Measurements from ENCODE around the gene RNF150. TPM values are rescaled to one million over a fixed set of nuclear protein-coding genes. Genes with fewer than 3 reads are reported as not detected.

The RNF150 gene
- total and polyA plus RNA-seq, 4 donors: 0.27 to 1.4 (median 0.81) TPM

DNA sequence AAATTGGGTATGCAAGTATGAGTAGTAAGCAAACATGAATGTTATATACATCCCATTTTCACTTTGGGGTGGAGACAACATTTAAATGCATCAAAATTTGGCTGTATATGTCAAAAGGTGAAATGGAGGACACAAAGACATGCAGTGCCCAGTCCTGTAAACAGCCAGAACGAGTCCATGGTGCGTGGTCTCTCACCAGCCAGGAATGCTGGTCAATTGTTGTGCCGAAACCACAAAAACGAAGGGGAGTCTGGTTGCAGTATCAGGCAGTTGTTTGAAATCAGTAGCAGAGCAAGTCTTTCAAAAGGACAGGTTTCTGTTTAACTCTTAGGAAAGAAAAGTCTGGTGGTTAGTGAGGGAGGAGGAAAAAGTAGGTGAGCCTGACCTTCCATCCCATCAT is 22.3 kb upstream of the RNF150 start:
- no peak for TF ChIP-seq NR2F2 (IDR thresholded peaks at IDR 0.05)
- TF ChIP-seq, protein P1, sequence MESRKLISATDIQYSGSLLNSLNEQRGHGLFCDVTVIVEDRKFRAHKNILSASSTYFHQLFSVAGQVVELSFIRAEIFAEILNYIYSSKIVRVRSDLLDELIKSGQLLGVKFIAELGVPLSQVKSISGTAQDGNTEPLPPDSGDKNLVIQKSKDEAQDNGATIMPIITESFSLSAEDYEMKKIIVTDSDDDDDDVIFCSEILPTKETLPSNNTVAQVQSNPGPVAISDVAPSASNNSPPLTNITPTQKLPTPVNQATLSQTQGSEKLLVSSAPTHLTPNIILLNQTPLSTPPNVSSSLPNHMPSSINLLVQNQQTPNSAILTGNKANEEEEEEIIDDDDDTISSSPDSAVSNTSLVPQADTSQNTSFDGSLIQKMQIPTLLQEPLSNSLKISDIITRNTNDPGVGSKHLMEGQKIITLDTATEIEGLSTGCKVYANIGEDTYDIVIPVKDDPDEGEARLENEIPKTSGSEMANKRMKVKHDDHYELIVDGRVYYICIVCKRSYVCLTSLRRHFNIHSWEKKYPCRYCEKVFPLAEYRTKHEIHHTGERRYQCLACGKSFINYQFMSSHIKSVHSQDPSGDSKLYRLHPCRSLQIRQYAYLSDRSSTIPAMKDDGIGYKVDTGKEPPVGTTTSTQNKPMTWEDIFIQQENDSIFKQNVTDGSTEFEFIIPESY (IDR thresholded peaks at IDR 0.05): no peak
- TF ChIP-seq, protein P2, sequence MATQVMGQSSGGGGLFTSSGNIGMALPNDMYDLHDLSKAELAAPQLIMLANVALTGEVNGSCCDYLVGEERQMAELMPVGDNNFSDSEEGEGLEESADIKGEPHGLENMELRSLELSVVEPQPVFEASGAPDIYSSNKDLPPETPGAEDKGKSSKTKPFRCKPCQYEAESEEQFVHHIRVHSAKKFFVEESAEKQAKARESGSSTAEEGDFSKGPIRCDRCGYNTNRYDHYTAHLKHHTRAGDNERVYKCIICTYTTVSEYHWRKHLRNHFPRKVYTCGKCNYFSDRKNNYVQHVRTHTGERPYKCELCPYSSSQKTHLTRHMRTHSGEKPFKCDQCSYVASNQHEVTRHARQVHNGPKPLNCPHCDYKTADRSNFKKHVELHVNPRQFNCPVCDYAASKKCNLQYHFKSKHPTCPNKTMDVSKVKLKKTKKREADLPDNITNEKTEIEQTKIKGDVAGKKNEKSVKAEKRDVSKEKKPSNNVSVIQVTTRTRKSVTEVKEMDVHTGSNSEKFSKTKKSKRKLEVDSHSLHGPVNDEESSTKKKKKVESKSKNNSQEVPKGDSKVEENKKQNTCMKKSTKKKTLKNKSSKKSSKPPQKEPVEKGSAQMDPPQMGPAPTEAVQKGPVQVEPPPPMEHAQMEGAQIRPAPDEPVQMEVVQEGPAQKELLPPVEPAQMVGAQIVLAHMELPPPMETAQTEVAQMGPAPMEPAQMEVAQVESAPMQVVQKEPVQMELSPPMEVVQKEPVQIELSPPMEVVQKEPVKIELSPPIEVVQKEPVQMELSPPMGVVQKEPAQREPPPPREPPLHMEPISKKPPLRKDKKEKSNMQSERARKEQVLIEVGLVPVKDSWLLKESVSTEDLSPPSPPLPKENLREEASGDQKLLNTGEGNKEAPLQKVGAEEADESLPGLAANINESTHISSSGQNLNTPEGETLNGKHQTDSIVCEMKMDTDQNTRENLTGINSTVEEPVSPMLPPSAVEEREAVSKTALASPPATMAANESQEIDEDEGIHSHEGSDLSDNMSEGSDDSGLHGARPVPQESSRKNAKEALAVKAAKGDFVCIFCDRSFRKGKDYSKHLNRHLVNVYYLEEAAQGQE (IDR thresholded peaks at IDR 0.05): no peak
- TF ChIP-seq JUND (IDR thresholded peaks at IDR 0.05): no peak
- no peak for TF ChIP-seq FOXA1 (IDR thresholded peaks at IDR 0.05)
- no peak for TF ChIP-seq HNF4G (IDR thresholded peaks at IDR 0.05)
- TF ChIP-seq RXRA (IDR thresholded peaks at IDR 0.05): no peak
- TF ChIP-seq, protein P3, sequence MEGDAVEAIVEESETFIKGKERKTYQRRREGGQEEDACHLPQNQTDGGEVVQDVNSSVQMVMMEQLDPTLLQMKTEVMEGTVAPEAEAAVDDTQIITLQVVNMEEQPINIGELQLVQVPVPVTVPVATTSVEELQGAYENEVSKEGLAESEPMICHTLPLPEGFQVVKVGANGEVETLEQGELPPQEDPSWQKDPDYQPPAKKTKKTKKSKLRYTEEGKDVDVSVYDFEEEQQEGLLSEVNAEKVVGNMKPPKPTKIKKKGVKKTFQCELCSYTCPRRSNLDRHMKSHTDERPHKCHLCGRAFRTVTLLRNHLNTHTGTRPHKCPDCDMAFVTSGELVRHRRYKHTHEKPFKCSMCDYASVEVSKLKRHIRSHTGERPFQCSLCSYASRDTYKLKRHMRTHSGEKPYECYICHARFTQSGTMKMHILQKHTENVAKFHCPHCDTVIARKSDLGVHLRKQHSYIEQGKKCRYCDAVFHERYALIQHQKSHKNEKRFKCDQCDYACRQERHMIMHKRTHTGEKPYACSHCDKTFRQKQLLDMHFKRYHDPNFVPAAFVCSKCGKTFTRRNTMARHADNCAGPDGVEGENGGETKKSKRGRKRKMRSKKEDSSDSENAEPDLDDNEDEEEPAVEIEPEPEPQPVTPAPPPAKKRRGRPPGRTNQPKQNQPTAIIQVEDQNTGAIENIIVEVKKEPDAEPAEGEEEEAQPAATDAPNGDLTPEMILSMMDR (IDR thresholded peaks at IDR 0.05; ENCODE audit: low read depth, low read length, missing input control): no peak
- TF ChIP-seq, protein P4, sequence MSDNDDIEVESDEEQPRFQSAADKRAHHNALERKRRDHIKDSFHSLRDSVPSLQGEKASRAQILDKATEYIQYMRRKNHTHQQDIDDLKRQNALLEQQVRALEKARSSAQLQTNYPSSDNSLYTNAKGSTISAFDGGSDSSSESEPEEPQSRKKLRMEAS (IDR thresholded peaks at IDR 0.05): no peak
- TF ChIP-seq SP1 (IDR thresholded peaks at IDR 0.05): no peak
- no peak for TF ChIP-seq EGR1 (IDR thresholded peaks at IDR 0.05; ENCODE audit: low read depth in 2 of 2)
- TF ChIP-seq YY1 (IDR thresholded peaks at IDR 0.05): no peak
- TF ChIP-seq FOXA2 (IDR thresholded peaks at IDR 0.05): no peak
- TF ChIP-seq GABPA (IDR thresholded peaks at IDR 0.05 in 1 of 2, conservative IDR thresholded peaks at IDR 0.05 in 1 of 2): no peak
- no peak for TF ChIP-seq HNF4A (conservative IDR thresholded peaks at IDR 0.05)
- TF ChIP-seq RAD21 (IDR thresholded peaks at IDR 0.05): no peak
- TF ChIP-seq, protein P5, sequence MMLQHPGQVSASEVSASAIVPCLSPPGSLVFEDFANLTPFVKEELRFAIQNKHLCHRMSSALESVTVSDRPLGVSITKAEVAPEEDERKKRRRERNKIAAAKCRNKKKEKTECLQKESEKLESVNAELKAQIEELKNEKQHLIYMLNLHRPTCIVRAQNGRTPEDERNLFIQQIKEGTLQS (IDR thresholded peaks at IDR 0.05): no peak
- no peak for TF ChIP-seq TAF1 (conservative IDR thresholded peaks at IDR 0.05)
- H3K27ac ChIP-seq (ENCODE audit: low read depth in 1 of 2, low read length in 2 of 2): no peak overlapping the region
- H3K4me3 ChIP-seq (ENCODE audit: low read depth in 1 of 3, low read length in 3 of 3): no peak overlapping the region
- no peaks in the 10 kb centered on the region for H3K9me3 ChIP-seq (ENCODE audit: control insufficient read depth in 4 of 4, low read length in 3 of 4)
- no peaks in the 10 kb centered on the region for H3K27me3 ChIP-seq (ENCODE audit: control insufficient read depth in 4 of 4, insufficient read depth in 4 of 4, low read length in 3 of 4)
- no peak for DNase-seq (ENCODE audit: low spot score)
- H3K36me3 ChIP-seq (ENCODE audit: control insufficient read depth in 4 of 4, insufficient read depth in 3 of 4, low read depth in 1 of 4, low read length in 3 of 4): no peaks in the 10 kb centered on the region
- no peak overlapping the region for H3K9ac ChIP-seq (ENCODE audit: low read depth in 1 of 2, low read length in 2 of 2)
- 90% methylated on average over 4 of the region's 4 CpGs for WGBS
- H3K4me1 ChIP-seq (ENCODE audit: control insufficient read depth in 4 of 4, insufficient read depth in 4 of 4, low read length in 3 of 4): peaks cover 0 to 2% (median 0%) of the 10 kb centered on the region in 4 donors
